ENCODE data around the gene ZSCAN22. TPM values are rescaled to one million over a fixed set of nuclear protein-coding genes. Genes with fewer than 3 reads are reported as not detected.

The ZSCAN22 gene
- total RNA-seq, 1 donor from 2014 or later: 3.9 TPM

GRCh38 chr19:58379246-58379645 lies 52.5 kb downstream of the ZSCAN22 start:
- Histone ChIP-seq H3K9me3 (no peaks in the 10 kb centered on the region), H3K4me3 (no peak overlapping the region), H3K27ac (no peak overlapping the region), H3K4me1 (peaks cover 23% of the 10 kb centered on the region), H3K27me3 (no peaks in the 10 kb centered on the region), H3K36me3 (no peaks in the 10 kb centered on the region)
- TF ChIP-seq POLR2A (IDR thresholded peaks at IDR 0.05) (no peak), POLR2AphosphoS5 (IDR thresholded peaks at IDR 0.05; ENCODE audit: insufficient read depth in 1 of 2, low read depth in 1 of 2) (no peak)
- TF ChIP-seq, protein P1, sequence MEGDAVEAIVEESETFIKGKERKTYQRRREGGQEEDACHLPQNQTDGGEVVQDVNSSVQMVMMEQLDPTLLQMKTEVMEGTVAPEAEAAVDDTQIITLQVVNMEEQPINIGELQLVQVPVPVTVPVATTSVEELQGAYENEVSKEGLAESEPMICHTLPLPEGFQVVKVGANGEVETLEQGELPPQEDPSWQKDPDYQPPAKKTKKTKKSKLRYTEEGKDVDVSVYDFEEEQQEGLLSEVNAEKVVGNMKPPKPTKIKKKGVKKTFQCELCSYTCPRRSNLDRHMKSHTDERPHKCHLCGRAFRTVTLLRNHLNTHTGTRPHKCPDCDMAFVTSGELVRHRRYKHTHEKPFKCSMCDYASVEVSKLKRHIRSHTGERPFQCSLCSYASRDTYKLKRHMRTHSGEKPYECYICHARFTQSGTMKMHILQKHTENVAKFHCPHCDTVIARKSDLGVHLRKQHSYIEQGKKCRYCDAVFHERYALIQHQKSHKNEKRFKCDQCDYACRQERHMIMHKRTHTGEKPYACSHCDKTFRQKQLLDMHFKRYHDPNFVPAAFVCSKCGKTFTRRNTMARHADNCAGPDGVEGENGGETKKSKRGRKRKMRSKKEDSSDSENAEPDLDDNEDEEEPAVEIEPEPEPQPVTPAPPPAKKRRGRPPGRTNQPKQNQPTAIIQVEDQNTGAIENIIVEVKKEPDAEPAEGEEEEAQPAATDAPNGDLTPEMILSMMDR (IDR thresholded peaks at IDR 0.05): no peak
- DNase-seq (ENCODE audit: extremely low spot score in 2 of 2): no peak
- intact Hi-C loops (cut with DNase I): no loop called here

GRCh38 chr19:58380037-58380661 lies 53.4 kb downstream of the ZSCAN22 start:
- TF ChIP-seq POLR2A (IDR thresholded peaks at IDR 0.05) (no peak), POLR2AphosphoS5 (IDR thresholded peaks at IDR 0.05; ENCODE audit: insufficient read depth in 1 of 2, low read depth in 1 of 2) (no peak)
- TF ChIP-seq, protein P1 (IDR thresholded peaks at IDR 0.05): no peak
- H3K27ac ChIP-seq: peak overlapping the region; percentile 90
- DNase-seq (ENCODE audit: extremely low spot score in 2 of 2): no peak
- intact Hi-C loops (cut with DNase I): loop anchor here (5.0 kb wide), 1 partner anchor 87 kb away; the partner anchor contains the start of gene ZNF324
- H3K27me3 ChIP-seq: no peaks in the 10 kb centered on the region
- H3K4me1 ChIP-seq: peaks cover 23% of the 10 kb centered on the region
- peak overlapping the region; percentile 69 to 72 for H3K4me3 ChIP-seq
- no peaks in the 10 kb centered on the region for H3K9me3 ChIP-seq
- H3K36me3 ChIP-seq: no peaks in the 10 kb centered on the region

DNA sequence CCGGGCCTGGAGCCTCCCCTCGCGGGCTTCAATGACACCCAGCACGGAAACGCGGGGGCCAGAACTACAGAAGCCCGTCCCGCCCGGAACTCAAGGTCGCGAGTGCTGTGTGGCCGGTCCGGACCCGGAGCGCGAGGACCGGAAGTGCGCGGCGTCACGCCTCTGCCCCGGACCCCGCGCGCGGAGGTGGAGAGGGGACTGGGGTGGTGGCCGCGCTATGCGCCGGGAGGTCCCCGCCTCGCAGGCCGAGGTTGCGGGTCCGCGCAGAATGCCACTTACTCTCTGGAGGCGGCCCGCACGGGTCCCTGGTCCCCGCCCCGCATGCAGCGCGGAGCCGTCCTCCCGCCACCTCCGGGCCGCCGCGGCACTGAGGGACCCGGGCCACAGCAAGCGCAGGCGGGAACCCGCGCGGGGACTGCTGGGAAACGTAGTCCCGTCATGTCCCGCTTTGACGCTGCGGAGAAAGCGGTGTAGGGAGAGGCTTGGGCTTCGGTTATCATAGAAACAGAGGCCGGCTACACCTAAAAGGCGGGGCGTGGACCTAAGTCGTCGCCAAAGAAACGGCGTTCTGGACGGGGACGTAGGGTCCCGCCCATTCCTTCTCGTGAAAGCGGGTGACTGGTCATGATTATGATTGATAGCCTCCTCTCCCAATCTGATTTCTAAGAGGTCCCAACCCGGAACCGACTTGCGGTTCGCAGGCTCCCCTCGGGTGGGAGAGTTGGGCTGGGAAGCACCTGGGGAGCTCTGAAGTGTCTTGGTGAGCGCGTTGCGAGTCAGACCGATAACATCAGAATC lies 54.1 kb downstream of the ZSCAN22 start, which contains the start of gene ZNF837:
TSS of gene ZNF837 (minus strand) at position 369 of the 798 bp plus-strand sequence. CDS start 11,698 bp downstream, outside the sequence.
- no peaks in the 10 kb centered on the region for H3K9me3 ChIP-seq
- H3K27ac ChIP-seq: peak within 1 kb of the TSS; percentile 90
- H3K27me3 ChIP-seq: no peaks in the 10 kb centered on the region
- DNase-seq (ENCODE audit: extremely low spot score in 2 of 2): peak; percentile 100
- TF ChIP-seq POLR2AphosphoS5 (IDR thresholded peaks at IDR 0.05; ENCODE audit: insufficient read depth in 1 of 2, low read depth in 1 of 2) (peak; percentile 73 to 82), POLR2A (IDR thresholded peaks at IDR 0.05) (peak in 1 of 2 donors; percentile 67)
- TF ChIP-seq, protein P1 (IDR thresholded peaks at IDR 0.05): peak in 1 of 3 experiments; percentile 22
- H3K4me3 ChIP-seq: peak within 1 kb of the TSS; percentile 69 to 72
- no peaks in the 10 kb centered on the region for H3K36me3 ChIP-seq
- H3K4me1 ChIP-seq: peaks cover 30% of the 10 kb centered on the region
- intact Hi-C loops (cut with DNase I): loop anchor here (5.0 kb wide), 1 partner anchor 86 kb away; the partner anchor contains the start of gene ZNF324

DNA sequence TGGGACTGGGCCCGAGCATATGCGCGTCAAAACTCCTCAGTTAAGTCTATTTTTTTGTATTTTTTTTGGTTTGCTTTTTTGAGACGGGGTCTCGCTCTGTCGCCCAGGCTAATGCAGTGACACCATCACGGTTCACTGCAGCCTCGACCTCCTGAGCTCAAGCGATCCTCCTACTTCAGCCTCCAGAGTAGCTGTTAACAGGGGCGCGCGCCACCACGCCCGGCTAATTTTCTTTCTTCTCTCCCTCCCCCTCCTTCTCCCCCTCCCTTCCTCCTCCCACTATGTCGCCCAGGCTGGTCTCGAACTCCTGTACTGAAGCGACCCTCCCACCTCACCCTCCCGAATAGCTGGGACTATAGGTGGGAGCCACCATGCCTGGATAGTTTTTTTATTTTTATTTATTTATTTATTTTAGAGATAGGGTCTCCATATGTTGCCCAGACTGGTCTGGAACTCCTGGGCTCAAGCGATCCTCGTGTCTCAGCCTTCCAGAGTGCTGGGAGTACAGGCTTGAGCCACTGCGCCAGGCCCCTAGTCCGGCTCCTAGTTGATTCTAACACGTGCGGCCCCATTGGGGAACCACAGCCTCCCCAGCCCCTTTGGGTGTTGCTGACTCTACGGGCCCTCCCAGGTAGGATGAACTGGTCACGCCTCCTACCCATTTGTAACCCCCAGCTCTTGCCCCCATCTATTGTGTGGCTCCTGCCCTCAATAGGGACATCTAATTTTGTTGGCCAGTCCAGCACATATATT lies 54.8 kb downstream of the ZSCAN22 start:
- no peaks in the 10 kb centered on the region for H3K9me3 ChIP-seq
- peaks cover 37% of the 10 kb centered on the region for H3K4me1 ChIP-seq
- H3K4me3 ChIP-seq: peak overlapping the region; percentile 69 to 72
- no peak for DNase-seq (ENCODE audit: extremely low spot score in 2 of 2)
- H3K27ac ChIP-seq: peak overlapping the region; percentile 90
- H3K36me3 ChIP-seq: no peaks in the 10 kb centered on the region
- TF ChIP-seq POLR2AphosphoS5 (IDR thresholded peaks at IDR 0.05; ENCODE audit: insufficient read depth in 1 of 2, low read depth in 1 of 2) (no peak), POLR2A (IDR thresholded peaks at IDR 0.05) (no peak)
- TF ChIP-seq, protein P1 (IDR thresholded peaks at IDR 0.05): no peak
- intact Hi-C loops (cut with DNase I): loop anchor here (5.0 kb wide), 1 partner anchor 86 kb away; the partner anchor contains the start of gene ZNF324
- no peaks in the 10 kb centered on the region for H3K27me3 ChIP-seq

All from vagina (tissue), 2 donors.